ENCODE measurements around the gene TNFAIP1.

Gene TNFAIP1

GRCh38 chr17:28363776-28364650, 28.5 kb downstream of the TNFAIP1 start:
- H3K79me2 ChIP-seq (ENCODE audit: insufficient read depth, low read length): peaks cover 3% of the 10 kb centered on the region; the same call in 1 of the 2 replicates
- H3K36me3 ChIP-seq (ENCODE audit: insufficient read depth, low read length): peaks cover 37% of the 10 kb centered on the region
- peaks cover 4% of the 10 kb centered on the region; the same call in 1 of the 2 replicates for H4K20me1 ChIP-seq (ENCODE audit: insufficient read depth, low read length)
- H3K9me3 ChIP-seq (ENCODE audit: insufficient read depth, low read length, severe bottlenecking): no peaks in the 10 kb centered on the region
- no peak overlapping the region for H3K27ac ChIP-seq (ENCODE audit: low read length)
- no peak overlapping the region for H3K9ac ChIP-seq (ENCODE audit: low read depth, low read length)
- no peak overlapping the region for H3K4me2 ChIP-seq (ENCODE audit: insufficient read depth, low read length)
- no peak for ATAC-seq (ENCODE audit: insufficient read depth, low read depth)
- no peak overlapping the region for H2AFZ ChIP-seq (ENCODE audit: low read depth, low read length)
- peaks cover 3% of the 10 kb centered on the region; the same call in 1 of the 2 replicates for H3K4me1 ChIP-seq (ENCODE audit: insufficient read depth, low read length)
- H3K4me3 ChIP-seq (ENCODE audit: low read depth in 1 of 2, low read length in 2 of 2): no peak overlapping the region
- DNase-seq: no peak
- H3K27me3 ChIP-seq (ENCODE audit: insufficient read depth, low read length, poor library complexity): no peaks in the 10 kb centered on the region
- no peak for TF ChIP-seq CTCF (IDR thresholded peaks at IDR 0.05; ENCODE audit: borderline replicate concordance, extremely low read depth, low read length, poor library complexity, severe bottlenecking)
- no peak for TF ChIP-seq EZH2 (IDR thresholded peaks at IDR 0.05; ENCODE audit: borderline replicate concordance, low read depth, low read length, severe bottlenecking)

- no peaks in the 10 kb centered on the region for H3K9me3 ChIP-seq (ENCODE audit: insufficient read depth, low read length, severe bottlenecking)
- no peaks in the 10 kb centered on the region for H3K4me1 ChIP-seq (ENCODE audit: insufficient read depth, low read length)
- no peak for TF ChIP-seq CTCF (IDR thresholded peaks at IDR 0.05; ENCODE audit: borderline replicate concordance, extremely low read depth, low read length, poor library complexity, severe bottlenecking)
- no peak for TF ChIP-seq EZH2 (IDR thresholded peaks at IDR 0.05; ENCODE audit: borderline replicate concordance, low read depth, low read length, severe bottlenecking)
- no peak within 1 kb of the TSS for H3K27ac ChIP-seq (ENCODE audit: low read length)
- H3K4me2 ChIP-seq (ENCODE audit: insufficient read depth, low read length): no peak within 1 kb of the TSS
- DNase-seq (no peak), ATAC-seq (ENCODE audit: insufficient read depth, low read depth) (no peak)
- no peak within 1 kb of the TSS for H3K9ac ChIP-seq (ENCODE audit: low read depth, low read length)
- H3K4me3 ChIP-seq (ENCODE audit: low read depth in 1 of 2, low read length in 2 of 2): no peak within 1 kb of the TSS
- H4K20me1 ChIP-seq (ENCODE audit: insufficient read depth, low read length): peaks cover 4% of the 10 kb centered on the region; the same call in 1 of the 2 replicates
- H3K79me2 ChIP-seq (ENCODE audit: insufficient read depth, low read length): no peaks in the 10 kb centered on the region
- no peak within 1 kb of the TSS for H2AFZ ChIP-seq (ENCODE audit: low read depth, low read length)
- peaks cover 31% of the 10 kb centered on the region for H3K36me3 ChIP-seq (ENCODE audit: insufficient read depth, low read length)
- H3K27me3 ChIP-seq (ENCODE audit: insufficient read depth, low read length, poor library complexity): no peaks in the 10 kb centered on the region
These were observed 29.3 kb downstream of the TNFAIP1 start, which contains the start of gene SEBOX for GRCh38 chr17:28364665-28365363. TSS of gene SEBOX (minus strand) at chr17:28365199. CDS start at chr17:28365151, 48 bp downstream.

- Histone ChIP-seq H4K20me1 (ENCODE audit: insufficient read depth, low read length) (peaks cover 4% of the 10 kb centered on the region), H3K36me3 (ENCODE audit: insufficient read depth, low read length) (peaks cover 25% of the 10 kb centered on the region), H2AFZ (ENCODE audit: low read depth, low read length) (no peak overlapping the region), H3K4me3 (ENCODE audit: low read depth in 1 of 2, low read length in 2 of 2) (no peak overlapping the region), H3K79me2 (ENCODE audit: insufficient read depth, low read length) (no peaks in the 10 kb centered on the region), H3K4me1 (ENCODE audit: insufficient read depth, low read length) (no peaks in the 10 kb centered on the region), H3K27me3 (ENCODE audit: insufficient read depth, low read length, poor library complexity) (no peaks in the 10 kb centered on the region), H3K9ac (ENCODE audit: low read depth, low read length) (no peak overlapping the region), H3K4me2 (ENCODE audit: insufficient read depth, low read length) (no peak overlapping the region), H3K9me3 (ENCODE audit: insufficient read depth, low read length, severe bottlenecking) (no peaks in the 10 kb centered on the region), H3K27ac (ENCODE audit: low read length) (no peak overlapping the region)
- DNase-seq: no peak
- TF ChIP-seq EZH2 (IDR thresholded peaks at IDR 0.05; ENCODE audit: borderline replicate concordance, low read depth, low read length, severe bottlenecking): no peak
- TF ChIP-seq CTCF (IDR thresholded peaks at IDR 0.05; ENCODE audit: borderline replicate concordance, extremely low read depth, low read length, poor library complexity, severe bottlenecking): no peak
- ATAC-seq (ENCODE audit: insufficient read depth, low read depth): no peak
These were observed 29.9 kb downstream of the TNFAIP1 start for GRCh38 chr17:28365487-28365886.
